SH-SY5Y (cell line): ENCODE results near the gene TBCD.

Source experiments
- GATA2 ChIP-seq: IDR thresholded peaks from 2 replicates; pipeline ENCODE4 v1.6.1; 2011; ENCODE audit warnings: mild to moderate bottlenecking, low read depth, low read length
- GATA3 ChIP-seq: IDR thresholded peaks from 2 replicates; pipeline ENCODE4 v1.6.1; 2011; ENCODE audit warnings: low read depth, mild to moderate bottlenecking, low read length, moderate library complexity

GRCh38 chr17:82832881-82833475 is 81.1 kb downstream of the TBCD start:
- TF ChIP-seq GATA2 = no peak
- TF ChIP-seq GATA3 = no peak
